Fibroblast of lung (primary cell): ENCODE measurements around the gene ZER1. TPM values are rescaled to one million over a fixed set of nuclear protein-coding genes. Genes with fewer than 3 reads are reported as not detected.

ENCODE experiments used
- DNase-seq, 2 donors: peaks; one replicate each; pipeline versions ENCODE4 v3.0.0 to v3.0.0-alpha.2; 2010; ENCODE audit warnings: low read depth in 2 of 2
- H2AFZ ChIP-seq: 2 replicates; pipeline ENCODE4 v1.5.1; 2012; ENCODE audit warnings: low read length, control low read depth, inconsistent platforms
- H3K27ac ChIP-seq: 2 replicates; pipeline ENCODE4 v1.5.1; 2011; ENCODE audit warnings: low read length, control low read depth; ENCODE audit not compliant: insufficient read depth
- H3K27me3 ChIP-seq: 2 replicates; pipeline ENCODE4 v1.5.1; 2011; ENCODE audit warnings: mild to moderate bottlenecking, low read length; ENCODE audit not compliant: control insufficient read depth, insufficient read depth
- H3K36me3 ChIP-seq: 2 replicates; pipeline ENCODE4 v1.5.1; 2011; ENCODE audit warnings: low read length; ENCODE audit not compliant: control insufficient read depth, insufficient read depth
- H3K4me1 ChIP-seq: 2 replicates; pipeline ENCODE4 v1.5.1; 2011; ENCODE audit warnings: low read length; ENCODE audit not compliant: control insufficient read depth, insufficient read depth; ENCODE audit errors: extremely low read depth
- H3K4me2 ChIP-seq: 2 replicates; pipeline ENCODE4 v1.5.1; 2011; ENCODE audit warnings: low read length, control low read depth; ENCODE audit not compliant: insufficient read depth; ENCODE audit errors: extremely low read depth
- H3K4me3 ChIP-seq, 4 experiments: fragments of 200-600 bp in 1 of 4; sonication (generic) in 1 of 4; replicated peaks in 1 of 4; 2 replicates each; pipeline ENCODE4 v1.5.1; 2011 to 2016; ENCODE audit warnings: low read length in 4 of 4, low read depth in 3 of 4, mild to moderate bottlenecking in 3 of 4, control low read depth in 2 of 4, inconsistent platforms in 1 of 4, mixed read lengths in 1 of 4; ENCODE audit not compliant: insufficient read depth in 1 of 4; ENCODE audit errors: control extremely low read depth in 1 of 4
- H3K79me2 ChIP-seq: 2 replicates; pipeline ENCODE4 v1.5.1; 2012; ENCODE audit warnings: mild to moderate bottlenecking, low read length, inconsistent platforms; ENCODE audit not compliant: control insufficient read depth, insufficient read depth
- H3K9ac ChIP-seq: 2 replicates; pipeline ENCODE4 v1.5.1; 2011; ENCODE audit warnings: mild to moderate bottlenecking, low read length, control low read depth; ENCODE audit not compliant: insufficient read depth
- H3K9me3 ChIP-seq: 2 replicates; pipeline ENCODE4 v1.5.1; 2012; ENCODE audit warnings: low read depth, low read length; ENCODE audit not compliant: control insufficient read depth, insufficient read depth
- H4K20me1 ChIP-seq: 2 replicates; pipeline ENCODE4 v1.5.1; 2011; ENCODE audit warnings: low read length; ENCODE audit not compliant: control insufficient read depth, insufficient read depth; ENCODE audit errors: extremely low read depth
- EZH2 ChIP-seq: IDR thresholded peaks from 2 replicates; pipeline ENCODE4 v1.5.1; 2012; ENCODE audit warnings: low read length, control low read depth, mild to moderate bottlenecking; ENCODE audit errors: missing control alignments
- polyA plus RNA-seq, 2 donors: library from polyadenylated mRNA; depleted of rRNA in 1 of 2; stranded (reverse) in 1 of 2; unstranded in 1 of 2; fragments of >200 nt; gene quantifications; 2 replicates each; pipeline ENCODE4 v1.2.1, GENCODE V29; 2011 to 2012; ENCODE audit warnings: missing spikeins in 1 of 2
- total RNA-seq: library from RNA; depleted of rRNA; stranded (reverse); fragments of >200 nt; gene quantifications from 2 replicates; pipeline ENCODE4 v1.2.1, GENCODE V29; 2014
- TF ChIP-seq, protein P1 (sequence below), 2 donors: IDR thresholded peaks in 1 of 2; conservative IDR thresholded peaks in 1 of 2; 1 replicate in 1 of 2; 2 replicates in 1 of 2; pipeline ENCODE4 v1.5.1; 2011 to 2012; ENCODE audit warnings: low read length in 2 of 2, control low read depth in 1 of 2, inconsistent platforms in 1 of 2, low read depth in 1 of 2, mild to moderate bottlenecking in 1 of 2

Gene ZER1
- total and polyA plus RNA-seq, 2 donors (not counting 1 experiment from before 2014, with no cell fraction given) = 21.5 to 26.3 TPM

DNA sequence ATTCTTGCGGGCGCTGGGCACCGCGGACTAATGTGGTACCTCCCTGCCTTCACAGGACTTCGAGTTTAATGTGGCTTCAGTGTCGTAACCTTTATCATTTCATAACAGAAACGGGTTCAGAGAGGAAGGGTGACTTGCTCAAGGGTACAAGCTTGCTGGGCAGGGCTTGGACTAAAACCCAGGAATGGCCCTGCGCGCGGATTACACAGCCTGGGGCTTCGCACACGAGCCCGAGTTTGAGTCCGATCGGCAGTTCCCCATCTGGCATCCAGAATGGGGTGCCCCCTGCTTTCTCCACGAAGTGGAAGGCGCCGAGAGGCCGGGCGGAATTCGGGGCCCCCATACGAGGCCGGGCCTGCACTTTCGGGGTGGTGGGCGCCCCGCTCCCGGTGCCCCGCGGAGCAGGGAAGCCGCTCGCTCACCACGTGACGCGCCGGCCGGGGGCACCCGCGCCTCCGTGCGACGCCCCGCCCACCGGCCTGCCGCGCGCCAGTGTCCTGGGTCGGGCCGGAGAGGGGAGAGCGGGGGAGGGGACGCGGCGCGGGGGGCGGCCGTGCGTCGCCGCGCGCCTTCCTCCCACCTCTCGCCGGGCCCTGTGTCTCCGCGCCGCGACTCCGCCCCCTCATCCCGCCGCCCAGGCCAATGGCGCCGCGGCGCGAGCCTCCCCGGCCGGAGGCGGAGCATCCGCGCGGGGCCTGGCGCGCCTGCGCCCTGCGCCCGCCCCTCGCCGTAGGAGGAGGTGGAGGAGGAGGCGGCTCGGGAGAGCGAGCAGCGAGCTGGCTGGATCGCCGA is 83.0 kb downstream of the ZER1 start, which contains the start of gene SET:
Gene SET (plus strand): TSS at position 722 of the 792 bp plus-strand sequence. CDS start 361 bp downstream, outside the sequence.
- Histone ChIP-seq H4K20me1 (peaks cover 5% of the 10 kb centered on the region), H3K4me2 (peak within 1 kb of the TSS; percentile 39), H3K4me3 (peak within 1 kb of the TSS; percentile 83 to 97 (median 92)), H3K79me2 (peaks cover 35% of the 10 kb centered on the region), H3K9me3 (no peaks in the 10 kb centered on the region), H3K27ac (peak within 1 kb of the TSS; percentile 74), H3K9ac (peak within 1 kb of the TSS; percentile 73), H3K36me3 (peaks cover 2% of the 10 kb centered on the region), H3K27me3 (no peaks in the 10 kb centered on the region), H3K4me1 (peaks cover 12% of the 10 kb centered on the region), H2AFZ (peak within 1 kb of the TSS; percentile 44)
- TF ChIP-seq EZH2 = no peak
- TF ChIP-seq, protein P1, sequence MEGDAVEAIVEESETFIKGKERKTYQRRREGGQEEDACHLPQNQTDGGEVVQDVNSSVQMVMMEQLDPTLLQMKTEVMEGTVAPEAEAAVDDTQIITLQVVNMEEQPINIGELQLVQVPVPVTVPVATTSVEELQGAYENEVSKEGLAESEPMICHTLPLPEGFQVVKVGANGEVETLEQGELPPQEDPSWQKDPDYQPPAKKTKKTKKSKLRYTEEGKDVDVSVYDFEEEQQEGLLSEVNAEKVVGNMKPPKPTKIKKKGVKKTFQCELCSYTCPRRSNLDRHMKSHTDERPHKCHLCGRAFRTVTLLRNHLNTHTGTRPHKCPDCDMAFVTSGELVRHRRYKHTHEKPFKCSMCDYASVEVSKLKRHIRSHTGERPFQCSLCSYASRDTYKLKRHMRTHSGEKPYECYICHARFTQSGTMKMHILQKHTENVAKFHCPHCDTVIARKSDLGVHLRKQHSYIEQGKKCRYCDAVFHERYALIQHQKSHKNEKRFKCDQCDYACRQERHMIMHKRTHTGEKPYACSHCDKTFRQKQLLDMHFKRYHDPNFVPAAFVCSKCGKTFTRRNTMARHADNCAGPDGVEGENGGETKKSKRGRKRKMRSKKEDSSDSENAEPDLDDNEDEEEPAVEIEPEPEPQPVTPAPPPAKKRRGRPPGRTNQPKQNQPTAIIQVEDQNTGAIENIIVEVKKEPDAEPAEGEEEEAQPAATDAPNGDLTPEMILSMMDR (conservative IDR thresholded peaks at IDR 0.05 in 1 of 2, IDR thresholded peaks at IDR 0.05 in 1 of 2; ENCODE audit: low read depth in 1 of 2, low read length in 2 of 2) = no peak
- peak; percentile 87 to 91 for DNase-seq

DNA sequence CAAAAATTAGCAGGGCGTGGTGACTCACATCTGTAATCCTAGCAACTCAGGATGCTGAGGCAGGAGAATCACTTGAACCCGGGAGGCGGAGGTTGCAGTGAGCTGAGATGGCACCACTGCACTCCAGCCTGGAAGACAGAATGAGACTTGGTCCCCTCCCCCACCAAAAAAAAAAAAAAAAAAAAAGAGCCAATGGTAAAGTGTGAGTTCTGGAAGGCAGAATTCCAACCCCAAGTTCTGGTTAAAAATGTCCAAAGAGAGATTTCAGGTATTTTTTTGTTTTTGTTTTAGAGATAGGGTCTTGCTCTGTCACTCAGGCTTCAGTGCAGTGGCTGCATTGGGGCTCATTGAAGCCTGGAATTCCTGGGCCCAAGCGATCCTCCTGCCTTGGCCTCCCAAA is 84.3 kb downstream of the ZER1 start:
- H3K79me2 ChIP-seq = peaks cover 28% of the 10 kb centered on the region
- H3K4me3 ChIP-seq = no peak overlapping the region
- no peak overlapping the region for H3K27ac ChIP-seq
- TF ChIP-seq, protein P1 (conservative IDR thresholded peaks at IDR 0.05 in 1 of 2, IDR thresholded peaks at IDR 0.05 in 1 of 2; ENCODE audit: low read depth in 1 of 2, low read length in 2 of 2) = no peak
- TF ChIP-seq EZH2 = no peak
- no peak for DNase-seq
- H3K27me3 ChIP-seq = no peaks in the 10 kb centered on the region
- peaks cover 2% of the 10 kb centered on the region for H3K36me3 ChIP-seq
- H2AFZ ChIP-seq = no peak overlapping the region
- no peak overlapping the region for H3K4me2 ChIP-seq
- no peak overlapping the region for H3K9ac ChIP-seq
- H3K4me1 ChIP-seq = peaks cover 12% of the 10 kb centered on the region
- no peaks in the 10 kb centered on the region for H3K9me3 ChIP-seq
- H4K20me1 ChIP-seq = peaks cover 5% of the 10 kb centered on the region

DNA sequence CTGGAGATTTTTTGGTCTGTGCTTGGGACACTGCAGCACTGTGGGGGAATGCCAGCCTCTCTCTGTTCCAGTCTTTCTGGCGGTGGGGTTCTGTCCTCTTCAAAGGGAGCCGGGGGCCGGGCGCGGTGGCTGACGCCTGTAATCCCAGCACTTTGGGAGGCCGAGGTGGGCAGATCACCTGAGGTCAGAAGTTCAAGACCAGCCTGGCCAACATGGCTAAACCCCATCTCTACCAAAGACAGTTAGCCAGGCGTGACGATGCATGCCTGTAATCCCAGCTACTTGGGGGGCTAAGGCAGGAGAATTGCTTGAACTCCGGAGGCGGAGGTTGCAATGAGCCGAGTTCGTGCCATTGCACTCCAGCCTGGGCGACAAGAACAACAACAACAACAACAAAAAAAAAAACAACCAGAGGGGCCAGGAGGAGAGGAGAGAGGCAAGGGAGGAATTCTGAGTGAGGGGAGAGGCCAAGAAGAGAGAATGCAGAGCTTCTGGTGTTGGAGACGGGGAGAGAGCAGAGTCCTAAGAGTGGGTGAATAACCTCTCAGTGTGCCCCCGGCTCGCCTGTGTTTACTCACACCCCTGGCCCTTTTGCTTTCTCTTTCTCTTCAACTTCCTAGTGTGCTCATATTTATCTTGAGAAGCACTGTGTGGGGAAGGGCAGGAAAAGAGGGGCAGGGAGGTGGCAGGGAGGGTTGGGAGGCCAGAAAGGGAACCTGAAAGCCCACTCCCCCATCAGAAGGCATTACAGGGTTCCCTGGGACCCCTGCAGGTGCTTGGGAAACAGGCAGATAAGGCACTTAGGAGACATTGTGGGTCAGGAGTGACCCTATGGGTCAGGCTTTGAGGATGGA is 85.9 kb downstream of the ZER1 start:
- no peak overlapping the region for H3K9ac ChIP-seq
- H3K27me3 ChIP-seq = no peaks in the 10 kb centered on the region
- DNase-seq = peak in 1 of 2 donors; percentile 26
- peak overlapping the region; percentile 9 for H3K27ac ChIP-seq
- H3K36me3 ChIP-seq = no peaks in the 10 kb centered on the region
- peaks cover 12% of the 10 kb centered on the region for H3K79me2 ChIP-seq
- TF ChIP-seq EZH2 = no peak
- TF ChIP-seq, protein P1 (conservative IDR thresholded peaks at IDR 0.05 in 1 of 2, IDR thresholded peaks at IDR 0.05 in 1 of 2; ENCODE audit: low read depth in 1 of 2, low read length in 2 of 2) = no peak
- H3K9me3 ChIP-seq = no peaks in the 10 kb centered on the region
- H3K4me1 ChIP-seq = peaks cover 12% of the 10 kb centered on the region
- no peaks in the 10 kb centered on the region for H4K20me1 ChIP-seq
- peak overlapping the region; percentile 28 for H3K4me2 ChIP-seq
- H3K4me3 ChIP-seq = peak overlapping the region in 2 of 4 experiments; percentile 14 to 19
- H2AFZ ChIP-seq = peak overlapping the region; percentile 14
